Activated CD4-positive, alpha-beta T cell treated with anti-CD3 and anti-CD28 coated beads, Interleukin-10, Interleukin-2, amounts not matched to agents 100 ng/mL and 50 ng/mL, durations not matched to agents 16 hours and 8 hours (primary cell): Measurements from ENCODE around the gene FEZF2.

Experiments
- DNase-seq: peaks from one replicate; pipeline ENCODE4 v3.0.0-alpha.2; 2020

Gene FEZF2

GRCh38 chr3:62371720-62372591 is 1.4 kb downstream of the FEZF2 start:
- DNase-seq, result no peak

GRCh38 chr3:62370858-62371719 is 2.3 kb downstream of the FEZF2 start:
- DNase-seq, result no peak

GRCh38 chr3:62370112-62370857 is 3.1 kb downstream of the FEZF2 start:
- DNase-seq, result no peak

GRCh38 chr3:62369476-62369743 is 3.9 kb downstream of the FEZF2 start:
- no peak for DNase-seq

- no peak for DNase-seq
These were observed 4.5 kb downstream of the FEZF2 start for GRCh38 chr3:62368705-62369475.

GRCh38 chr3:62368290-62368704 is 5.1 kb downstream of the FEZF2 start:
- no peak for DNase-seq

GRCh38 chr3:62367763-62368195 is 5.6 kb downstream of the FEZF2 start:
- no peak for DNase-seq

GRCh38 chr3:62366126-62366484 is 7.2 kb downstream of the FEZF2 start:
- DNase-seq, result no peak

- DNase-seq, result no peak
These were observed 7.8 kb downstream of the FEZF2 start for GRCh38 chr3:62365391-62366125.

- no peak for DNase-seq
These were observed 9.2 kb downstream of the FEZF2 start for GRCh38 chr3:62364191-62364590.

GRCh38 chr3:62363275-62363674 is 10.1 kb downstream of the FEZF2 start:
- no peak for DNase-seq

GRCh38 chr3:62361824-62362223 is 11.5 kb downstream of the FEZF2 start:
- no peak for DNase-seq

- no peak for DNase-seq
These were observed 12.1 kb downstream of the FEZF2 start for GRCh38 chr3:62361261-62361660.

- no peak for DNase-seq
These were observed 13.8 kb downstream of the FEZF2 start for GRCh38 chr3:62359531-62359930.

GRCh38 chr3:62356356-62356755 is 17.0 kb downstream of the FEZF2 start:
- DNase-seq, result no peak

GRCh38 chr3:62355703-62356102 is 17.6 kb downstream of the FEZF2 start:
- no peak for DNase-seq

GRCh38 chr3:62343755-62344154 is 29.6 kb downstream of the FEZF2 start:
- DNase-seq, result no peak

GRCh38 chr3:62335196-62335595 is 38.2 kb downstream of the FEZF2 start:
- no peak for DNase-seq

GRCh38 chr3:62332835-62333244 is 40.5 kb downstream of the FEZF2 start:
- no peak for DNase-seq

GRCh38 chr3:62332017-62332416 is 41.3 kb downstream of the FEZF2 start:
- no peak for DNase-seq

- DNase-seq, result no peak
These were observed 43.4 kb downstream of the FEZF2 start for GRCh38 chr3:62329971-62330370.

GRCh38 chr3:62325896-62326295 is 47.5 kb downstream of the FEZF2 start:
- no peak for DNase-seq
